EL (cell line): ENCODE results near the gene PRR20A.
"Not testable (repeated sequence)": the region's sequence is repeated elsewhere in the genome, so short reads cannot be mapped to it uniquely, and the experiment has no call there.

Experiments
- DNase-seq: peaks from one replicate; pipeline ENCODE4 v3.0.0-alpha.2; 2016

The PRR20A gene

GRCh38 chr13:57140235-57140968, at the start of gene PRR20A:
Gene PRR20A (plus strand): TSS chr13:57140918. CDS start chr13:57141305, 387 bp downstream.
- DNase-seq = not testable (repeated sequence)

GRCh38 chr13:57114945-57115344, 25.8 kb upstream of the PRR20A start:
- DNase-seq = no peak

- DNase-seq = no peak
Observed at GRCh38 chr13:57123681-57124080, 17.0 kb upstream of the PRR20A start.

GRCh38 chr13:57128909-57129308, 11.8 kb upstream of the PRR20A start:
- no peak for DNase-seq

GRCh38 chr13:57136093-57136492, 4.6 kb upstream of the PRR20A start:
- no peak for DNase-seq

GRCh38 chr13:57137585-57137984, 3.1 kb upstream of the PRR20A start:
- DNase-seq = no peak

GRCh38 chr13:57138988-57139387, 1.7 kb upstream of the PRR20A start:
- DNase-seq = no peak

- not testable (repeated sequence) for DNase-seq
Observed at GRCh38 chr13:57139781-57140180, 937 bp upstream of the PRR20A start.

GRCh38 chr13:57147188-57147587, 6.5 kb downstream of the PRR20A start, which contains the start of gene PRR20B:
Gene PRR20B (plus strand): TSS chr13:57147488. CDS start chr13:57147875, 387 bp downstream.
- DNase-seq = not testable (repeated sequence)

GRCh38 chr13:57148106-57148505, 7.4 kb downstream of the PRR20A start:
- DNase-seq = not testable (repeated sequence)

- not testable (repeated sequence) for DNase-seq
Observed at GRCh38 chr13:57153761-57154160, 13.0 kb downstream of the PRR20A start, which contains the start of gene PRR20C. Gene PRR20C (plus strand): TSS chr13:57154061. CDS start chr13:57154448, 387 bp downstream.

- not testable (repeated sequence) for DNase-seq
Observed at GRCh38 chr13:57160332-57160731, 19.6 kb downstream of the PRR20A start, which contains the start of gene PRR20D. Gene PRR20D (plus strand): TSS chr13:57160632. CDS start chr13:57161019, 387 bp downstream.

- not testable (repeated sequence) for DNase-seq
Observed at GRCh38 chr13:57166897-57167296, 26.2 kb downstream of the PRR20A start, which contains the start of gene PRR20E. Gene PRR20E (plus strand): TSS chr13:57167197. CDS start chr13:57167584, 387 bp downstream.

- no peak for DNase-seq
Observed at GRCh38 chr13:57191667-57192066, 50.9 kb downstream of the PRR20A start.
